GM18499 (cell line): ENCODE results near the gene SCN4A.
A peak's percentile ranks its signal among the peaks of the same experiment; 100 is the strongest.
"Not testable (repeated sequence)": the region's sequence is repeated elsewhere in the genome, so short reads cannot be mapped to it uniquely, and the experiment has no call there.

Experiments used
- ATAC-seq: cut with Tn5 transposase; IDR thresholded peaks from one replicate; pipeline ENCODE4 v1.9.1; 2021; ENCODE audit warnings: moderate number of reproducible peaks; ENCODE audit not compliant: insufficient read depth, unreplicated experiment

The SCN4A gene

GRCh38 chr17:63972796-63973195 lies at the start of gene SCN4A:
Gene SCN4A (minus strand): TSS chr17:63972918. CDS start chr17:63972841, 77 bp downstream.
- no peak for ATAC-seq

- ATAC-seq: peak; percentile 44
Observed at GRCh38 chr17:64020056-64020766, 47.5 kb upstream of the SCN4A start, which contains the start of gene ICAM2. Gene ICAM2 (minus strand): TSS chr17:64020633. CDS start chr17:64006691, 13,942 bp downstream.

GRCh38 chr17:64019551-64019961 lies 46.8 kb upstream of the SCN4A start:
- not testable (repeated sequence) for ATAC-seq

DNA sequence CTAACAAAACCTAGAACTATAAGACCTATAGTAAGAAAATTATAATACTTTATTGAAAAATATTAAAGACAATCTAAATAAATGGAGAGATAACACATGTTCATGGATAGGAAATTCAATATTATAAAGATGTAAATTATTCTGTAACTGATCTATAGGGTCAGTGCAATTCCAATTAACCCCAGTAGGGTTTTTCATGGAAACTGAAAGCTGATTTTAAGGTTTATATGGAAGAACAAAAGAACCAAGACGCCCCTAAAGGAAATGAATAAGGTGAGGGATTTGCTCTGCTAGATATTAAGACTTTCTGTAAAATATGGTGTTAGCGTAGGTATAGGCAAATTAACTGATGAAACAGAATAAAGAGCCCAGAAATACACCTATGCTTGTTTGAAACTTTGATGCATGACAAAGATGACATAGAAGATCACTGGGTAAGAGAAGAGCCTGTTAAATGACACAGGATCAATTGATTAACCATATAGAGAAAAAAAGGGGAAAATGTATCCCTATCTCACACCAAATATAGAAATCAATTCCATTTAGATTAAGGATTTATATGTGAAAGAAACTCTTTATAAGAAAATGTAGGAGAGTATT lies 44.8 kb upstream of the SCN4A start:
- ATAC-seq: no peak

- no peak for ATAC-seq
Observed at GRCh38 chr17:64016974-64017373, 44.3 kb upstream of the SCN4A start.

DNA sequence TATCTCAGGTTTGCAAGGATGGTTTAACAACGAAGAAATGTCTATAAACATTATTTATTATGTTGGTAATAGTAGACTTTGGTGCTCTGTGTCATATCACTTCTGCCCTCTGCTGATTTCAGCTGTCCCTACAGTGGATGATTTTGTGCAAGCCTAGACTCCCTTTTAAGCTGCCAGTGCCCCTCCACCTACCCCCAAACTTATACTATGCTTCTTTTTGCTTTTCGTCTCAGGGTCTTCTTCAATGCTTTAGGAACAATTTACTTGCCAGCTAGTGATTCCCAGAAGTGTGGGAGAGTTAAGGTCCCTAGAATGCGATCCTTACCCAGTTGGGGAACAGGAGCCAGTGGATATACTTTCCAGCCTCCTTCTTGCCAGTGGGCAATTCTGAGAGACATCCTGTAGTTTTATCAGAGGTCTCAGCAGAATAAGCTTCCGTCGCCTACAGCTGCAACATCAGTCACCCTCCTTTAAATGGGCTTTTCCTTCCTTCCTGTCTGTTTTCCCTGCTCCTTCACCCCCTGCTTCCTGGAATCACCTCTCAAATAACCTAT lies 43.6 kb upstream of the SCN4A start:
- ATAC-seq: no peak

GRCh38 chr17:64015447-64015846 lies 42.7 kb upstream of the SCN4A start:
- no peak for ATAC-seq

- ATAC-seq: no peak
Observed at GRCh38 chr17:64009571-64010402, 37.1 kb upstream of the SCN4A start.

GRCh38 chr17:64008830-64009229 lies 36.1 kb upstream of the SCN4A start:
- ATAC-seq: no peak

DNA sequence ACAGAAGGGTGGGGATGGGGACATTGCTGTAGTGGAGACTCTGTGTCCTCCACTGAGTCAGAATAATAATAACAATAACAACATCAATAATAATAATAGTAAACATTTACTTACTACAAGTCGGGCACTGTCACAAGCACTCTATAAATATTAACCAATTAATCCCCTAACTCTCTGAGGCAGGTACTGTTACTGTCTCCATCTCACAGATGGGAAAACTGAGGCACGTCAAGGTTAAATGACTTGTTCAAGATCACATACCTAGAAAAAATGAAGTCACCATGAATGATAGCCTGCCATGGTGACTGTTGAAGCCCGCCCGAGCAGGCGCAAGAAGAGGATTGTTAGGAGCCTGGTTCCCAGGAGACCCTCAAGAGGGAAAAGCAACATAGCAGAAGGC lies 35.6 kb upstream of the SCN4A start:
- ATAC-seq: no peak

DNA sequence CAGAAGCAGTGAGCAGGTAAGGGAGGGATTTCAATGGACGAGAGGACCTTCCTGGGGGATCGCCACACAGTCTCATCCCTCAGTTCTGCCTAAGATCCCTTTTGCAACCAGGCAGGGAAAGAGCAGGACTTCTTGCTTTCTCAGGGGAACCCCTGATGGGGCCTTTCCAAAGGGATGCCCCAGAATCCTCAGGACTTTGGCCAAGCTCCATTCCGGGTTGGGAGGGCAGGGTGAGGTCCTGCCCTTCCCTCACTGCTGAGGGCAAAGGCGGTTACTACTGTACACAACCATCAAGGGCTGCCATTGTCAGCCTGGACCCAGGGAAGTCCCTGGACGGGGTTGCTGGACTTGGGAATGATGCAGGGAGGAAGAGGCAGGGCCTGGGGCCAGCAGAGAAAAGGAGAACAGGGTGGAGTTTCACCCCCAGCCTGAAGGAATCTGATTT lies 35.1 kb upstream of the SCN4A start:
- ATAC-seq: no peak

DNA sequence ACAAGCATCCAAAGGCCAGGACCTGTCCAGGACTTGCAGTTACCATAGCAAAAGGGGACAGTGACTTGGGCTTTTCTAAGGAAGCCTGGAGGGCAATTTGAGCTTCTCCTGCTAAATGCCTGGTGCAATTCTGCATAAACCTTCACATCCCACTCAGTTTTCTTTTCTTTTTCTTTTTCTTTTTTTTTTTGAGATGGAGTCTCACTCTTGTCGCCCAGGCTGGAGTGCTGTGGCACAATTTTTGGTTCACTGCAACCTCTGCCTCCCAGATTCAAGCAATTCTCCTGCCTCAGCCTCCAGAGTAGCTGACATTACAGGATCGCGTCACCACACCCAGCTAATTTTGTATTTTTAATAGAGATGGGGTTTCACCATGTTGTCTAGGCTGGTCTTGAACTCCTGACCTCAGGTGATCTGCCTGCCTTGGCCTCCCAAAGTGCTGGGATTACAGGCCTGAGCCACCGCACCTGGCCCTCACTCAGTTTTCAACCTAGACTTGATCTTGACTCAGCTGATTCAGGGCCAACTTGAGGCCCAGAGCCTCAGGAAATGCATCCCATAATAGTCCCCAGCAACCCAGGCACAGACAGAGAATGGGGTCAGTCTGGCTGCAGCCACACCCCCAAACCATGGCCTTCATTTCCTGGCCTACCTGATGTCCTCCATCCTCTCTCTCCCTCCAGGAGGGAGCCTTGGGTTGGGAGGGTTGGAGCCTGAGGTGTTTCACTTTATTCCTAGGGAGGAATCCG lies 34.5 kb upstream of the SCN4A start:
- ATAC-seq: not testable (repeated sequence)

- ATAC-seq: no peak
Observed at GRCh38 chr17:64006361-64007088, 33.8 kb upstream of the SCN4A start.

DNA sequence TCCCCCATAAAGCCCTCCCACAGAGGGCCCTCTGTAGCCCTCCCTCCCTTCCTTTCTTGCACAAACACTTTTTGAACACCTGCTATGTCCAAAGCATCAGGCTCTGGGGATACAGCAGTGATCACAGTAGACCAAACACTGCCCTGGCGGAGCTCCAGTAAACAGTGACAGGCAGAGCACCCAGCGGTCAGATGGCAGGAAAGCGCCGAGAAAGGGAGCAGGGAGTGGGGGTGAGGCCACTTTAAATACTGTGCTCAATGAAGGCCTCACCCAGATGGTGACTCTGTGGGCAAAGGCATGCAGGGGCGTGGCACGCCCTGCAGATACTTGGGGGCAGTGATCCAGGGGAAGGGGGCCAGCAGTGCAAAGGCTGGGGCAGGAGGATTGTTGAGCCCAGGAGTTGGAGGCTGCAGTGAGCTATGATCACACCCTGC lies 33.0 kb upstream of the SCN4A start:
- no peak for ATAC-seq

DNA sequence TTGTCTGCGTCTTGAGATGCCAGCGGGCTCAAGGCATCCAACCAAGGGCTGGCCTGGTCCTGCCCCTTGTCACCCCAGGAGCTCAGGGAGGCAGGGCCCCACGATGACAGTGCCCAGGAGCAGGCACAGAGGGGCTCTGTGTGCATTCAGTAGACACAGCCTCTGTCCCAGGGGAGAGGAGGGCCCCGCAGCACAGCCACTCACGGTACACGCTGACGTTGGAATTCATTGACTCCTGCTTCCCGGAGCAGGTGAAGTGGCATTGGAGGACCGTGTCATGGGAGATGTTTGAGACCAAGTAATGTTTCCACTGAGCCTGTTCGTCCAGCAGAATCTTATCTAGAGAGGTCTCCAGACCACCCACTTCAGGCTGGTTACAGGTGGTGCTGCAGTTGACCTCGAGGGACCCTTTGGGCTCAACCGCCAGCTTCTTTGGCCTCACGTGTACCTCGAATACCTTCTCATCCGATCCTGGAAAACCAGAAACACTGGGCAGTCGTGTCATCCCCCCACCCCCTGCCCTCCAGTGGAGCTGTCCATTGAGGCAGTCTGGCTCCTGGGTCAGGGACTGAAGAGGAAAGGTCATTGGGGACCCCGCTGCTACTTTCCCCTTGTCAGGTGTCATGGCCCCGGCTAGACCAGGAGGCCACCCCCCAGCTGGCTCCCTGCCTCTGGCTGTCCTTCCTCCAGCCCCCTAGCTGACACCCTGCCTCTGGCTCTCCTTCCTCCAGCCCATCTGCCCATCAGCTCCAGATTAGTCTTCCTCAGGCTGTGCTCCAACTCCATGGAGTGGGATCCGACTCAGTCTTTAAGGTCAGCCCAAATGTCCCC lies 32.4 kb upstream of the SCN4A start:
- ATAC-seq: no peak

- no peak for ATAC-seq
Observed at GRCh38 chr17:64004218-64004770, 31.6 kb upstream of the SCN4A start.

GRCh38 chr17:64003526-64004121 lies 30.9 kb upstream of the SCN4A start:
- no peak for ATAC-seq
